MCF 10A (cell line): ENCODE data around the gene LTO1. TPM values are rescaled to one million over a fixed set of nuclear protein-coding genes. Genes with fewer than 3 reads are reported as not detected.
"Not testable (repeated sequence)": the region's sequence is repeated elsewhere in the genome, so short reads cannot be mapped to it uniquely, and the experiment has no call there.

Experiments
- BruUV-seq: library from RNA; stranded (reverse); fragments of 400-500 nt; replicated peaks from 2 replicates; lab custom pipeline; 2021; lab: Mats Ljungman, UMichigan
- CTCF ChIA-PET: fragments of 300-600 bp; sonication (Branson Sonifier 250); formaldehyde crosslinking; extraction: SDS; loops from one replicate; lab custom pipeline; 2021; ENCODE audit warnings: antibody characterized with exemption, inconsistent platforms; lab: Yijun Ruan, JAX
- POLR2A ChIA-PET: fragments of 300-600, 350-650 bp; sonication (Branson Sonifier 250); formaldehyde crosslinking; extraction: SDS; loops from one replicate; lab custom pipeline; 2020; ENCODE audit warnings: antibody characterized with exemption, inconsistent platforms; lab: Yijun Ruan, JAX
- DNase-seq: peaks from one replicate; pipeline ENCODE4 v3.0.0-alpha.2; 2018; ENCODE audit not compliant: unreplicated experiment
- H3K27ac Mint-ChIP-seq: one replicate; pipeline ENCODE4 v1.8.0; 2022; ENCODE audit warnings: mild to moderate bottlenecking, low read depth, mixed read lengths; ENCODE audit not compliant: unreplicated experiment
- H3K27me3 Mint-ChIP-seq: one replicate; pipeline ENCODE4 v1.8.0; 2022; ENCODE audit warnings: mixed read lengths; ENCODE audit not compliant: insufficient read depth, unreplicated experiment
- H3K36me3 Mint-ChIP-seq: one replicate; pipeline ENCODE4 v1.8.0; 2022; ENCODE audit warnings: mild to moderate bottlenecking, moderate library complexity, mixed read lengths; ENCODE audit not compliant: insufficient read depth, unreplicated experiment
- H3K4me1 Mint-ChIP-seq: one replicate; pipeline ENCODE4 v1.8.0; 2022; ENCODE audit warnings: mixed read lengths; ENCODE audit not compliant: insufficient read depth, unreplicated experiment
- H3K4me3 Mint-ChIP-seq: one replicate; pipeline ENCODE4 v1.8.0; 2022; ENCODE audit warnings: mild to moderate bottlenecking, moderate library complexity, mixed read lengths; ENCODE audit not compliant: unreplicated experiment
- H3K9me3 Mint-ChIP-seq: one replicate; pipeline ENCODE4 v1.8.0; 2022; ENCODE audit warnings: mixed read lengths; ENCODE audit not compliant: unreplicated experiment
- CTCF ChIP-seq: fragments of 200-600 bp; IDR thresholded peaks from one replicate; pipeline ENCODE4 v1.8.0; 2022; ENCODE audit warnings: antibody characterized with exemption, mild to moderate bottlenecking; ENCODE audit not compliant: unreplicated experiment
- intact Hi-C: fragments of 100-400 bp; cut with micrococcal nuclease; formaldehyde crosslinking; loops from 2 replicates; pipeline ENCODE4 v1.14.1; 2022
- total RNA-seq: library from RNA; stranded (reverse); gene quantifications from 2 replicates; pipeline ENCODE4 v1.2.3, GENCODE V29; 2022

The LTO1 gene
- total RNA-seq, 1 experiment from 2014 or later, result 34.2 TPM

GRCh38 chr11:69697469-69697843 lies 22.3 kb upstream of the LTO1 start:
- ChIA-PET CTCF (no interaction called here), POLR2A (no interaction called here)
- H3K4me1 Mint-ChIP-seq, result no peaks in the 10 kb centered on the region
- BruUV-seq, result no TSS peak
- no peak overlapping the region for H3K27ac Mint-ChIP-seq
- no peak for TF ChIP-seq CTCF
- H3K27me3 Mint-ChIP-seq, result no peaks in the 10 kb centered on the region
- H3K4me3 Mint-ChIP-seq, result no peak overlapping the region
- intact Hi-C loops, result no loop called here
- peaks cover 5% of the 10 kb centered on the region for H3K9me3 Mint-ChIP-seq
- no peaks in the 10 kb centered on the region for H3K36me3 Mint-ChIP-seq
- no peak for DNase-seq

- H3K27ac Mint-ChIP-seq, result no peak overlapping the region
- H3K27me3 Mint-ChIP-seq, result no peaks in the 10 kb centered on the region
- DNase-seq, result peak; percentile 18
- no peaks in the 10 kb centered on the region for H3K36me3 Mint-ChIP-seq
- peaks cover 10% of the 10 kb centered on the region for H3K9me3 Mint-ChIP-seq
- intact Hi-C loops, result no loop called here
- TF ChIP-seq CTCF, result no peak
- no TSS peak for BruUV-seq
- ChIA-PET POLR2A (no interaction called here), CTCF (interaction anchor here (1.4 kb wide), 1 partner anchor 215 kb away, joined by 3 read pairs; no protein-coding TSS in a partner anchor)
- H3K4me1 Mint-ChIP-seq, result no peaks in the 10 kb centered on the region
- no peak overlapping the region for H3K4me3 Mint-ChIP-seq
These were observed 21.8 kb upstream of the LTO1 start for GRCh38 chr11:69696749-69697468.

- DNase-seq, H3K27me3 Mint-ChIP-seq, POLR2A ChIA-PET, intact Hi-C loops, H3K36me3 Mint-ChIP-seq, H3K27ac Mint-ChIP-seq, H3K4me1 Mint-ChIP-seq, BruUV-seq, H3K4me3 Mint-ChIP-seq: not testable (repeated sequence)
- CTCF ChIA-PET, result interaction anchor here (1.4 kb wide), 1 partner anchor 216 kb away, joined by 3 read pairs; no protein-coding TSS in a partner anchor
- peaks cover 11% of the 10 kb centered on the region for H3K9me3 Mint-ChIP-seq
These were observed 20.8 kb upstream of the LTO1 start for GRCh38 chr11:69695995-69696394.

- intact Hi-C loops, result no loop called here
- H3K9me3 Mint-ChIP-seq, result peaks cover 11% of the 10 kb centered on the region
- no peak overlapping the region for H3K27ac Mint-ChIP-seq
- BruUV-seq, result no TSS peak
- H3K4me1 Mint-ChIP-seq, result no peaks in the 10 kb centered on the region
- POLR2A ChIA-PET, result interaction anchor here (0.7 kb wide), 1 partner anchor 21 kb away, joined by 3 read pairs; no protein-coding TSS in a partner anchor
- no peak overlapping the region for H3K4me3 Mint-ChIP-seq
- no peaks in the 10 kb centered on the region for H3K27me3 Mint-ChIP-seq
- no peaks in the 10 kb centered on the region for H3K36me3 Mint-ChIP-seq
- no peak for DNase-seq
- TF ChIP-seq CTCF, result no peak
- CTCF ChIA-PET, result interaction anchor here (0.7 to 1.4 kb wide), 2 partner anchors 10 to 216 kb away, joined by 3 read pairs; no protein-coding TSS in a partner anchor
These were observed 20.4 kb upstream of the LTO1 start for GRCh38 chr11:69695581-69695980.
